Subcutaneous adipose tissue (tissue), 4 donors: ENCODE measurements around the gene CDH12. TPM values are rescaled to one million over a fixed set of nuclear protein-coding genes. Genes with fewer than 3 reads are reported as not detected.

Source experiments
- total RNA-seq, 4 donors: library from RNA; depleted of rRNA; stranded (reverse); fragments of >200 nt; gene quantifications; one replicate each; pipeline ENCODE4 v1.1.0, GENCODE V29; 2016
- TF ChIP-seq, protein P1 (sequence below): fragments of 450-650 bp; IDR thresholded peaks from one replicate; pipeline ENCODE4 v1.5.1; 2016; ENCODE audit warnings: low read depth, mild to moderate bottlenecking, control low read depth, antibody characterized with exemption, moderate library complexity

The CDH12 gene
- total RNA-seq, 4 donors from 2014 or later, result 0.17 to 0.44 TPM; not detected in 2

DNA sequence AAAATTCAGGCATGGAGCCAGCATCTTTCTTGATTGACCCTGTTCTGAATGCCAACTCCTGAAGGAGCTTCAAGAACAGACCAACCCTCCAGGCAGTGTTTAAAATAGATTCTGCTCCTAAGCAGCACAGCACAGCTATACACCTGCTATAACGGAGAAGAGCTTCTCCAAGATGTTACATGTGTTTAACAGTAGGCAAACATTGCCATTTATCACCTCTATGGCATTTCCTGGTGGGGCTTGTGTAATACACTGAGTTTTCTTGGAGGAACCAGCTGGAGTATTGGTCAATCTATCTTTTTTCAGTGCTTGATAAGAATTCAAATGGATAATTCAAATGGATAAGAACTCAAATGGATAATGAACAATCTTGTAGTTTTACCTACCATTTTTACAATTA, 615.1 kb downstream of the CDH12 start:
- TF ChIP-seq, protein P1, sequence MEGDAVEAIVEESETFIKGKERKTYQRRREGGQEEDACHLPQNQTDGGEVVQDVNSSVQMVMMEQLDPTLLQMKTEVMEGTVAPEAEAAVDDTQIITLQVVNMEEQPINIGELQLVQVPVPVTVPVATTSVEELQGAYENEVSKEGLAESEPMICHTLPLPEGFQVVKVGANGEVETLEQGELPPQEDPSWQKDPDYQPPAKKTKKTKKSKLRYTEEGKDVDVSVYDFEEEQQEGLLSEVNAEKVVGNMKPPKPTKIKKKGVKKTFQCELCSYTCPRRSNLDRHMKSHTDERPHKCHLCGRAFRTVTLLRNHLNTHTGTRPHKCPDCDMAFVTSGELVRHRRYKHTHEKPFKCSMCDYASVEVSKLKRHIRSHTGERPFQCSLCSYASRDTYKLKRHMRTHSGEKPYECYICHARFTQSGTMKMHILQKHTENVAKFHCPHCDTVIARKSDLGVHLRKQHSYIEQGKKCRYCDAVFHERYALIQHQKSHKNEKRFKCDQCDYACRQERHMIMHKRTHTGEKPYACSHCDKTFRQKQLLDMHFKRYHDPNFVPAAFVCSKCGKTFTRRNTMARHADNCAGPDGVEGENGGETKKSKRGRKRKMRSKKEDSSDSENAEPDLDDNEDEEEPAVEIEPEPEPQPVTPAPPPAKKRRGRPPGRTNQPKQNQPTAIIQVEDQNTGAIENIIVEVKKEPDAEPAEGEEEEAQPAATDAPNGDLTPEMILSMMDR, result no peak

DNA sequence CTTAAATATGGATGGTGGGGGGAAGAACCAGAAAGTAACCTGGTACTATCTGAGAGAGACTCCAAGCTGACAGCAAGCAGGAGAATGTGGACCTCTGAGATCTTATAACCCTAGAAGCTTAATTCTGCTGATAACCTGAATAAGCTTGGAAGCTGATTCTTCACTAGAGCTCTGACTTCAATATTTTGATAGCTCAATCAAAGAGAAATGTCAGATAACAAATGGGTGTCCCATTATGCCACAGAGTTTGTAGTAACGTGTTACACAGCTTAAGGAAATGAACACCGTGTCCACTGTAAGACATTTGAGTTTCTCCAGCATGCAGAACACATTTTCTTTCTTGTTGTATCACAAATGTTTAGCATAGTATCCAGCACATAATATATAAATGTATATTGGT, 626.7 kb downstream of the CDH12 start:
- TF ChIP-seq, protein P1, result no peak

DNA sequence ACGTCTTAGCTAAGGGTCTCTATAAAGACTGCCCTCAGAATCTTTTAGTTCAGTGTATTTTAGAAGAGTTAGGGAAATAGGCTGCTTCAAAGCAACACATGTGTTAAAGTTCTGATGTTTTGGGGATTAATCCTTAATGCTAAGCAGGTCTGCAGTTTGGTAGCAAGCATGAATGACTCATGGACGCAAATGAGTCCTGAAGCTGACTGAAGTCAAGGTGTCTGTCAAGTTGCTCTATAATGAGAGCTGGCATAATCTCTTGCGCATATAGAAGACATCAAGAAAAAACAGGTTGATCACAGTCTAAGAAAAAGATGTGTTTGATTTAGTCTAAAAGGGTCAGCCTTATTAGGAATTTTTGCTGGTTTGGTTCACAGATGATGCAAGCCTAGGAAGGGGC, 630.1 kb downstream of the CDH12 start:
- TF ChIP-seq, protein P1, result no peak

DNA sequence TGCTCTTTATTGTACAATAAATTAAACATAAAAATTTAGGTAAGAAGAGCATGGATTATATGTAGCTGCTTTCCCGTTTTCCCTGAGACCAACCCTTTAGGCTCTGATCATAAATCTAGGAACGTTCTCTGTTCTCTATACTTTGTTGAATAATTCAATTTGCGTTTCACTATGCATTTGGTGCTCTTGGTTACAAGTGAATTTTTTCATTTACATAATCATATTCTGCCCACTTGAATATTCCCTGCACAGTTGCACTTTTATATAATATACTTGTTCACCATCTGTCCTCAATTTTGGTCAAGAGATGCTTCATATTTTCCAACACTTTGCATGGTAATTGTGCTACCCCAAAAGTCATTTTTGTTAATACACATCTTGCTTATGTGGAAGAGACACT, 741.8 kb downstream of the CDH12 start:
- TF ChIP-seq, protein P1, result no peak

DNA sequence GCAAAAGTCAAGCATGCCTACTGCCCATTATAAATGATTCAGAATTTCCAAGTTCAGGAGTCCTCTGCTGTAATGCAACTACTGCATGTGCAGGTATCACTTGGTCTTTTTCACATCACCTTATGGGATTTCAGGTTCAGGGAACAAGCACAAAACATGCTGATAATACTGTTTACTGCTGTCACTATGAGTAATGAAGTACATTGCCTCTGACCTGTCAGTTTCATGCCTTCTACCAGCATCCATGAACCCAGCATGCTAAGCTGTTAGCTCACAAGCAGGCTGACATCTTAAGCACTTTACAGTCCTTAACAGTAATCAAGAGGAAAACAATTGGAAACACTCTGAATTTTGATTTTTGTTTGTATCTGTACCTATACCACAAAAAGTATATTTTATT, 743.8 kb downstream of the CDH12 start:
- TF ChIP-seq, protein P1, result no peak

DNA sequence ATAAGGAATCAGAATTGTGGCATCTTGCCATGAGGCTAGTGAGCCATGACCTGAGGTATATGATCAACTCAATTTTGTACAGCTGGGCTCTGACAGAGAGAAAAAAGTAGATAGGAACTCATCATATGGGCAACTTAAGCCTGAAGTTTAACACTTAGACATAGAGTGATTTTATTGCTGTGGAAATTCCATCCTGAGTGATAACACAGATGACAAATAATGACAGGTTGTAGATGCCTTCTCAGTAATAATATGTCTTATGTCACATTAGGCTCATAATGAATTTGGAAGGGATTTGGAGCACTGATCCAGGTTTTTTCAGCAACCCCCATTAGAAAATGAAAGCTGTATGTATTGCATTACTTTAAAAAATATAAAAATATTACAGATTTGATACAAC, 744.6 kb downstream of the CDH12 start:
- TF ChIP-seq, protein P1, result no peak

DNA sequence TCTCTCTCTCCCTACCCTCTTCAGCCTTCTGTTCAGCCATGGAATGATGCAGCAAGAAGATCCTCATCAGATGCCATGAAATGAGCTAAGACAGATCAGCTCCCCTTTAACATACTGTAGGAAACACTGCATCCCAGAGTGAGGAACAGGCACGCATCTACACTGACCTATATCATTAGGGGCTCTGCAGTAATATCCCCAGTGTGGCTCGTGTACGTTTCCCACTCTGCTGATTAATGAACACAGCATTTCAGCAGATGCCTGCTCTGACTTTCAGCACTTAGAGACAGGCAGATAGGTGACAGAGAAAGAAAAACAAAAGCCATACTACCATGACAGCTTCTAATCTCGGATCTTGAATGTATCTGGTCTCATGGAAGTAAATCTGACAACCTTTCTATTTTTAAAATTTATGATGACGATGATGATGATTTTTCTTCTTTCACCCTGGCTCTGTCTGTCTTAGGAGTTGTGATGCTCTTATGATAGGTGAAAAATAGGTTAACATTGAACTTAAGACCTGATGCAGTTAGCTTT, 750.3 kb downstream of the CDH12 start:
- TF ChIP-seq, protein P1, result no peak
